OCI-LY1 (cell line): ENCODE data around the gene CTXND1.

Experiments
- H2AFZ ChIP-seq: fragments of 200-600 bp; sonication (generic), shearing (Covaris generic); 2 replicates; pipeline ENCODE4 v1.6.0; 2014; ENCODE audit warnings: antibody characterized with exemption, mild to moderate bottlenecking, low read length
- H3F3A ChIP-seq: fragments of 200-600 bp; sonication (generic), shearing (Covaris generic); 2 replicates; pipeline ENCODE4 v1.6.0; 2014; ENCODE audit warnings: mild to moderate bottlenecking, antibody characterized with exemption, low read length, moderate library complexity; ENCODE audit not compliant: insufficient read depth
- H3K27ac ChIP-seq: fragments of 200-600 bp; sonication (generic); 2 replicates; pipeline ENCODE4 v1.5.1; 2014; ENCODE audit warnings: low read length, mixed run types, mild to moderate bottlenecking, low read depth; ENCODE audit not compliant: poor library complexity, severe bottlenecking
- H3K27me3 ChIP-seq: fragments of 200-600 bp; sonication (generic); 2 replicates; pipeline ENCODE4 v1.6.0; 2014; ENCODE audit warnings: antibody characterized with exemption, mild to moderate bottlenecking, low read length, moderate library complexity; ENCODE audit not compliant: insufficient read depth
- H3K36me3 ChIP-seq: fragments of 200-600 bp; sonication (generic); 2 replicates; pipeline ENCODE4 v1.6.1; 2014; ENCODE audit warnings: mild to moderate bottlenecking, antibody characterized with exemption, low read length, moderate library complexity, mixed read lengths; ENCODE audit not compliant: insufficient read depth
- H3K4me1 ChIP-seq: fragments of 200-600 bp; sonication (generic); 2 replicates; pipeline ENCODE4 v1.5.1; 2014; ENCODE audit warnings: mild to moderate bottlenecking, low read length, moderate library complexity; ENCODE audit not compliant: insufficient read depth, severe bottlenecking
- H3K4me2 ChIP-seq: fragments of 200-600 bp; sonication (generic), shearing (Covaris generic); 2 replicates; pipeline ENCODE4 v1.6.1; 2014; ENCODE audit warnings: low read length
- H3K4me3 ChIP-seq: fragments of 200-600 bp; sonication (generic); 2 replicates; pipeline ENCODE4 v1.5.1; 2014; ENCODE audit warnings: low read length, low read depth, mild to moderate bottlenecking, mixed read lengths; ENCODE audit not compliant: poor library complexity, severe bottlenecking
- H3K79me2 ChIP-seq: fragments of 200-600 bp; shearing (Covaris generic); 2 replicates; pipeline ENCODE4 v1.6.1; 2016; ENCODE audit warnings: mixed run types, low read length, mixed read lengths; ENCODE audit not compliant: insufficient read depth
- H3K9ac ChIP-seq: fragments of 200-600 bp; sonication (generic), shearing (Covaris generic); 2 replicates; pipeline ENCODE4 v1.6.1; 2014; ENCODE audit warnings: mild to moderate bottlenecking, low read length, mixed read lengths
- H3K9me2 ChIP-seq: fragments of 200-600 bp; sonication (generic), shearing (Covaris generic); 2 replicates; pipeline ENCODE4 v1.6.1; 2014; ENCODE audit warnings: low read depth, mild to moderate bottlenecking, low read length, mixed read lengths
- H3K9me3 ChIP-seq: fragments of 200-600 bp; shearing (Covaris generic); 2 replicates; pipeline ENCODE4 v1.6.1; 2014; ENCODE audit warnings: low read length, mixed read lengths
- H4K20me1 ChIP-seq: fragments of 200-600 bp; sonication (generic), shearing (Covaris generic); 2 replicates; pipeline ENCODE4 v1.6.0; 2016; ENCODE audit warnings: mild to moderate bottlenecking, low read length; ENCODE audit not compliant: insufficient read depth
- EZH2 ChIP-seq: fragments of 200-600 bp; sonication (generic), shearing (Covaris generic); IDR thresholded peaks from 2 replicates; pipeline ENCODE4 v1.8.0; 2017; ENCODE audit warnings: borderline replicate concordance, mixed run types, mild to moderate bottlenecking, antibody characterized with exemption, low read length, moderate library complexity, mixed read lengths
- TF ChIP-seq, protein P1 (sequence below): fragments of 200-600 bp; sonication (generic), shearing (Covaris generic); IDR thresholded peaks from 2 replicates; pipeline ENCODE4 v1.5.1; 2017; ENCODE audit warnings: mild to moderate bottlenecking, antibody characterized with exemption, low read length, moderate library complexity, mixed read lengths

The CTXND1 gene

DNA sequence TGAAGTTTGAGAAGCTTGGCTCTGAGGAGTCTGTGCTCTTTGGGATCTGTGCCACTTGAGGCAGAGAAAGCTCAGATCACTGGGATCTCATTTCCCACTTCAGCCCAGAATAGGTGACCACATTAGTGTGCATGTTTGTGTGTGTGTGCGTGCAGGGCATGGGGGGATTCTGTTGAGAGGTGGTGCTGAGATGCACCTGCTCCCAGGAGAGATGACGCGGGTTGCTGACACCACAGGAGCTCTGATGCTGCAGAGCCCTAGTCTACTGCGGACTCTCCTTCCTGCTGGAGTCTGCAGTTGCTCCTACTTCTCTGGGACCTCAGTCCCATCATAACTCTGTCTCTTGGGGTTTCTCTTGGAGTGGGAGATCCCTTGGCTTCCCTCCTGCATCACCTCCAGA lies 14.7 kb upstream of the CTXND1 start:
- no peak overlapping the region for H3K9ac ChIP-seq
- no peak overlapping the region for H3K27ac ChIP-seq
- H3K9me2 ChIP-seq = no peaks in the 10 kb centered on the region
- H3K4me3 ChIP-seq = no peak overlapping the region
- H4K20me1 ChIP-seq = no peaks in the 10 kb centered on the region
- H3K9me3 ChIP-seq = no peaks in the 10 kb centered on the region
- H3K27me3 ChIP-seq = no peaks in the 10 kb centered on the region
- no peak overlapping the region for H3K4me2 ChIP-seq
- no peaks in the 10 kb centered on the region for H3F3A ChIP-seq
- no peaks in the 10 kb centered on the region for H3K36me3 ChIP-seq
- H3K79me2 ChIP-seq = no peaks in the 10 kb centered on the region
- no peak overlapping the region for H2AFZ ChIP-seq
- TF ChIP-seq, protein P1, sequence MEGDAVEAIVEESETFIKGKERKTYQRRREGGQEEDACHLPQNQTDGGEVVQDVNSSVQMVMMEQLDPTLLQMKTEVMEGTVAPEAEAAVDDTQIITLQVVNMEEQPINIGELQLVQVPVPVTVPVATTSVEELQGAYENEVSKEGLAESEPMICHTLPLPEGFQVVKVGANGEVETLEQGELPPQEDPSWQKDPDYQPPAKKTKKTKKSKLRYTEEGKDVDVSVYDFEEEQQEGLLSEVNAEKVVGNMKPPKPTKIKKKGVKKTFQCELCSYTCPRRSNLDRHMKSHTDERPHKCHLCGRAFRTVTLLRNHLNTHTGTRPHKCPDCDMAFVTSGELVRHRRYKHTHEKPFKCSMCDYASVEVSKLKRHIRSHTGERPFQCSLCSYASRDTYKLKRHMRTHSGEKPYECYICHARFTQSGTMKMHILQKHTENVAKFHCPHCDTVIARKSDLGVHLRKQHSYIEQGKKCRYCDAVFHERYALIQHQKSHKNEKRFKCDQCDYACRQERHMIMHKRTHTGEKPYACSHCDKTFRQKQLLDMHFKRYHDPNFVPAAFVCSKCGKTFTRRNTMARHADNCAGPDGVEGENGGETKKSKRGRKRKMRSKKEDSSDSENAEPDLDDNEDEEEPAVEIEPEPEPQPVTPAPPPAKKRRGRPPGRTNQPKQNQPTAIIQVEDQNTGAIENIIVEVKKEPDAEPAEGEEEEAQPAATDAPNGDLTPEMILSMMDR = no peak
- no peak for TF ChIP-seq EZH2
- no peaks in the 10 kb centered on the region for H3K4me1 ChIP-seq

DNA sequence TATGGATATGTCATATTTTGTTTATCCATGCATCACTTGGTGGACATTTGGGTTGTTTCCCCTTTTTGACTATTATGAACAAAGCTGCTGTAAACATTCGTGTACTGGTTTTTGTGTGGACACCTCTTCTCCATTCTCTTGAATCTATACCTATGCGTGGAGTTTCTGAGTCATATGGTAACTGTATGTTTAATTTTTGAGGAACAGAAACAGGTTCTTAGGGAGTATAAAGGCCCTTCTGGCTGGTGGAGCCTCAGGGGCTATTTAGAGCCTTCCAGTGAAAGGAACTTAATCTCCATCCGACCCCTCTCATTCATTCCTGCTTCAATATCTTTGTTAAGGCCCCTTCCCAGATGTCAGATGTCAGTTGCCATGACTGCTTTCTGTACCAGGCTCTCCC lies 14.1 kb upstream of the CTXND1 start:
- no peak overlapping the region for H3K27ac ChIP-seq
- no peaks in the 10 kb centered on the region for H3K79me2 ChIP-seq
- H3K36me3 ChIP-seq = no peaks in the 10 kb centered on the region
- H3K27me3 ChIP-seq = no peaks in the 10 kb centered on the region
- no peaks in the 10 kb centered on the region for H3K9me2 ChIP-seq
- H3K9me3 ChIP-seq = no peaks in the 10 kb centered on the region
- H3F3A ChIP-seq = no peaks in the 10 kb centered on the region
- no peak overlapping the region for H3K4me2 ChIP-seq
- no peak overlapping the region for H3K9ac ChIP-seq
- no peak overlapping the region for H3K4me3 ChIP-seq
- no peaks in the 10 kb centered on the region for H4K20me1 ChIP-seq
- no peaks in the 10 kb centered on the region for H3K4me1 ChIP-seq
- TF ChIP-seq, protein P1 = no peak
- TF ChIP-seq EZH2 = no peak
- H2AFZ ChIP-seq = no peak overlapping the region

DNA sequence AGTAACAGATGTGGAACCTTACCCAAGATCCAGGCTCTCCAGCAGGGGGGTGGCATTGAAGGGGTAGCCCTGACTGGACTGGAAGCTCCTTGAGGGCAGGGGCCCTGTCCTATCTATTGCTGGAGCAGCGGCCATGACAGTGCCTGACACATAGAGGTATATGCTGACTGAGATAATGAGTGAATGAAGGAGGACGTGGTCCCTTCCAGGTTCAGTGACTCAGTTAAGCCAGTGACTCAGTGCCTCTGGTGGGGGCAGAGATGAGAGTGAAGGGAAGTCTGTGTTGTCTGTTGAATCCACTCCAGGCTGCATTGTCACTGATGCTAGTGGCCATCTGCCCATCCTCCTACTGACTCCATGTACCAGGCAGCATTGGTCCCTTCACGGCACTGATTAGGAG lies 13.0 kb upstream of the CTXND1 start:
- H2AFZ ChIP-seq = no peak overlapping the region
- H3K36me3 ChIP-seq = no peaks in the 10 kb centered on the region
- H3K9me3 ChIP-seq = no peaks in the 10 kb centered on the region
- no peak overlapping the region for H3K27ac ChIP-seq
- H3K9me2 ChIP-seq = no peaks in the 10 kb centered on the region
- H3F3A ChIP-seq = no peaks in the 10 kb centered on the region
- H3K4me3 ChIP-seq = no peak overlapping the region
- H3K4me2 ChIP-seq = no peak overlapping the region
- H3K79me2 ChIP-seq = no peaks in the 10 kb centered on the region
- no peak for TF ChIP-seq EZH2
- TF ChIP-seq, protein P1 = no peak
- H3K27me3 ChIP-seq = no peaks in the 10 kb centered on the region
- no peaks in the 10 kb centered on the region for H4K20me1 ChIP-seq
- no peaks in the 10 kb centered on the region for H3K4me1 ChIP-seq
- H3K9ac ChIP-seq = no peak overlapping the region
